Measurements from ENCODE around the gene DMD. TPM values are rescaled to one million over a fixed set of nuclear protein-coding genes. Genes with fewer than 3 reads are reported as not detected.
A peak's percentile ranks its signal among the peaks of the same experiment; 100 is the strongest.

DMD gene
- total and polyA plus RNA-seq, 2 donors (not counting 1 experiment from before 2014, with no cell fraction given): 5.1 to 7.2 TPM

GRCh38 chrX:31093639-31093975 lies 2117.7 kb downstream of the DMD start:
- H3K4me3 ChIP-seq (replicated peaks in 1 of 4; ENCODE audit: control extremely low read depth in 1 of 4, insufficient read depth in 1 of 4, low read depth in 3 of 4, low read length in 4 of 4): no peak overlapping the region
- no peak overlapping the region for H3K27ac ChIP-seq (ENCODE audit: insufficient read depth, low read length)
- no peaks in the 10 kb centered on the region for H3K36me3 ChIP-seq (ENCODE audit: control insufficient read depth, insufficient read depth, low read length)
- H3K27me3 ChIP-seq (ENCODE audit: control insufficient read depth, insufficient read depth, low read length): no peaks in the 10 kb centered on the region
- TF ChIP-seq, protein P1, sequence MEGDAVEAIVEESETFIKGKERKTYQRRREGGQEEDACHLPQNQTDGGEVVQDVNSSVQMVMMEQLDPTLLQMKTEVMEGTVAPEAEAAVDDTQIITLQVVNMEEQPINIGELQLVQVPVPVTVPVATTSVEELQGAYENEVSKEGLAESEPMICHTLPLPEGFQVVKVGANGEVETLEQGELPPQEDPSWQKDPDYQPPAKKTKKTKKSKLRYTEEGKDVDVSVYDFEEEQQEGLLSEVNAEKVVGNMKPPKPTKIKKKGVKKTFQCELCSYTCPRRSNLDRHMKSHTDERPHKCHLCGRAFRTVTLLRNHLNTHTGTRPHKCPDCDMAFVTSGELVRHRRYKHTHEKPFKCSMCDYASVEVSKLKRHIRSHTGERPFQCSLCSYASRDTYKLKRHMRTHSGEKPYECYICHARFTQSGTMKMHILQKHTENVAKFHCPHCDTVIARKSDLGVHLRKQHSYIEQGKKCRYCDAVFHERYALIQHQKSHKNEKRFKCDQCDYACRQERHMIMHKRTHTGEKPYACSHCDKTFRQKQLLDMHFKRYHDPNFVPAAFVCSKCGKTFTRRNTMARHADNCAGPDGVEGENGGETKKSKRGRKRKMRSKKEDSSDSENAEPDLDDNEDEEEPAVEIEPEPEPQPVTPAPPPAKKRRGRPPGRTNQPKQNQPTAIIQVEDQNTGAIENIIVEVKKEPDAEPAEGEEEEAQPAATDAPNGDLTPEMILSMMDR (conservative IDR thresholded peaks at IDR 0.05 in 1 of 2, IDR thresholded peaks at IDR 0.05 in 1 of 2; ENCODE audit: low read depth in 1 of 2, low read length in 2 of 2): no peak
- TF ChIP-seq EZH2 (IDR thresholded peaks at IDR 0.05; ENCODE audit: low read length, missing control alignments): no peak
- no peak overlapping the region for H3K4me2 ChIP-seq (ENCODE audit: extremely low read depth, insufficient read depth, low read length)
- no peak overlapping the region for H2AFZ ChIP-seq (ENCODE audit: low read length)
- no peaks in the 10 kb centered on the region for H3K4me1 ChIP-seq (ENCODE audit: control insufficient read depth, extremely low read depth, insufficient read depth, low read length)
- H4K20me1 ChIP-seq (ENCODE audit: control insufficient read depth, extremely low read depth, insufficient read depth, low read length): no peaks in the 10 kb centered on the region
- no peak for DNase-seq (ENCODE audit: low read depth in 2 of 2)
- no peaks in the 10 kb centered on the region for H3K79me2 ChIP-seq (ENCODE audit: control insufficient read depth, insufficient read depth, low read length)
- no peaks in the 10 kb centered on the region for H3K9me3 ChIP-seq (ENCODE audit: control insufficient read depth, insufficient read depth, low read depth, low read length)
- H3K9ac ChIP-seq (ENCODE audit: insufficient read depth, low read length): no peak overlapping the region

DNA sequence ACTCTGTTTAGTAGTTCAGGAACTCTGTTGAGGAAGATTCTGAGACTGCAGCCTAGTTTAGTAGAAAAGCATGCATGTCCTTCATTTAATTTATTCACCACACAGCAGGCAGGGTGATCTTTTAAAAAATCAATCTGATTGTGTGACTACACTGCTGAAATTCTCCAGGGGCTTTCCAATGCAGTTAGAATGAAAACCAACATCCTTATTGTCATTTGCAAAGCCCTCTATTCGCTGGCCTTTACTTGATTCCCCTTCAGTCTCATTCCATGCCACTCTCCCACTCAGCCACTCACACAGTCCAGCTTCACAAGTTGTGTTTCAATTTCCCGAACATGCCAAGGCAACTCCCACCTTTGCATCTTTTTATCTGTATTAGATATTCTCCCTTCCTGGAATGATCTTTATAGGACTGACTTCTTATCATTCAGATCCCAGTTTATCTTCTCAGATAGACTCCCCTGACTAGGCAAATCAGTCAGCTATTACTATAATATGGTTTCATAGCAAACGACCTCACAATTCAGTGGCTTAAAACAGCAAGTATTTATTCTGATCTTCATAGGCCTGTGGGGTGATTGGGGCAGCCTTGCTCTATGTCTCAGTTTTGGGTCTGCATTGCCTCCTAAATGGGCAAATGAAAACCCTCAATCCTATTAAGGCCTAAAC lies 2118.2 kb downstream of the DMD start:
- H3K9ac ChIP-seq (ENCODE audit: insufficient read depth, low read length): no peak overlapping the region
- H3K36me3 ChIP-seq (ENCODE audit: control insufficient read depth, insufficient read depth, low read length): no peaks in the 10 kb centered on the region
- no peak overlapping the region for H3K4me3 ChIP-seq (replicated peaks in 1 of 4; ENCODE audit: control extremely low read depth in 1 of 4, insufficient read depth in 1 of 4, low read depth in 3 of 4, low read length in 4 of 4)
- H4K20me1 ChIP-seq (ENCODE audit: control insufficient read depth, extremely low read depth, insufficient read depth, low read length): no peaks in the 10 kb centered on the region
- H3K79me2 ChIP-seq (ENCODE audit: control insufficient read depth, insufficient read depth, low read length): no peaks in the 10 kb centered on the region
- no peak for DNase-seq (ENCODE audit: low read depth in 2 of 2)
- TF ChIP-seq EZH2 (IDR thresholded peaks at IDR 0.05; ENCODE audit: low read length, missing control alignments): no peak
- TF ChIP-seq, protein P1 (conservative IDR thresholded peaks at IDR 0.05 in 1 of 2, IDR thresholded peaks at IDR 0.05 in 1 of 2; ENCODE audit: low read depth in 1 of 2, low read length in 2 of 2): no peak
- H2AFZ ChIP-seq (ENCODE audit: low read length): no peak overlapping the region
- no peak overlapping the region for H3K4me2 ChIP-seq (ENCODE audit: extremely low read depth, insufficient read depth, low read length)
- no peak overlapping the region for H3K27ac ChIP-seq (ENCODE audit: insufficient read depth, low read length)
- H3K4me1 ChIP-seq (ENCODE audit: control insufficient read depth, extremely low read depth, insufficient read depth, low read length): no peaks in the 10 kb centered on the region
- no peaks in the 10 kb centered on the region for H3K9me3 ChIP-seq (ENCODE audit: control insufficient read depth, insufficient read depth, low read depth, low read length)
- H3K27me3 ChIP-seq (ENCODE audit: control insufficient read depth, insufficient read depth, low read length): no peaks in the 10 kb centered on the region

- no peak overlapping the region for H3K27ac ChIP-seq (ENCODE audit: insufficient read depth, low read length)
- peak in 1 of 2 donors; percentile 3 for DNase-seq (ENCODE audit: low read depth in 2 of 2)
- H3K4me1 ChIP-seq (ENCODE audit: control insufficient read depth, extremely low read depth, insufficient read depth, low read length): no peaks in the 10 kb centered on the region
- no peak for TF ChIP-seq EZH2 (IDR thresholded peaks at IDR 0.05; ENCODE audit: low read length, missing control alignments)
- TF ChIP-seq, protein P1 (conservative IDR thresholded peaks at IDR 0.05 in 1 of 2, IDR thresholded peaks at IDR 0.05 in 1 of 2; ENCODE audit: low read depth in 1 of 2, low read length in 2 of 2): no peak
- no peak overlapping the region for H3K4me2 ChIP-seq (ENCODE audit: extremely low read depth, insufficient read depth, low read length)
- no peaks in the 10 kb centered on the region for H3K36me3 ChIP-seq (ENCODE audit: control insufficient read depth, insufficient read depth, low read length)
- H2AFZ ChIP-seq (ENCODE audit: low read length): no peak overlapping the region
- no peaks in the 10 kb centered on the region for H3K27me3 ChIP-seq (ENCODE audit: control insufficient read depth, insufficient read depth, low read length)
- no peaks in the 10 kb centered on the region for H3K9me3 ChIP-seq (ENCODE audit: control insufficient read depth, insufficient read depth, low read depth, low read length)
- no peaks in the 10 kb centered on the region for H4K20me1 ChIP-seq (ENCODE audit: control insufficient read depth, extremely low read depth, insufficient read depth, low read length)
- no peak overlapping the region for H3K4me3 ChIP-seq (replicated peaks in 1 of 4; ENCODE audit: control extremely low read depth in 1 of 4, insufficient read depth in 1 of 4, low read depth in 3 of 4, low read length in 4 of 4)
- H3K9ac ChIP-seq (ENCODE audit: insufficient read depth, low read length): no peak overlapping the region
- H3K79me2 ChIP-seq (ENCODE audit: control insufficient read depth, insufficient read depth, low read length): no peaks in the 10 kb centered on the region
Observed at GRCh38 chrX:31092476-31092875, 2118.9 kb downstream of the DMD start.
